HEK293T (cell line): ENCODE measurements around the gene MCTP2.

Experiments used
- ELF4 ChIP-seq: fragments of 450-650 bp; IDR thresholded peaks from 2 replicates; pipeline ENCODE4 v1.6.1; 2017; ENCODE audit warnings: antibody characterized with exemption
- L3MBTL2 ChIP-seq: fragments of 450-650 bp; conservative IDR thresholded peaks from 2 replicates; pipeline ENCODE4 v1.6.1; 2016; ENCODE audit warnings: mild to moderate bottlenecking
- SP1 ChIP-seq: fragments of 450-650 bp; IDR thresholded peaks from 2 replicates; pipeline ENCODE4 v1.6.1; 2017
- SUZ12 ChIP-seq: fragments of 450-650 bp; IDR thresholded peaks from 2 replicates; pipeline ENCODE4 v1.6.1; 2016; ENCODE audit warnings: mild to moderate bottlenecking
- TARDBP ChIP-seq: fragments of 450-650 bp; IDR thresholded peaks from 2 replicates; pipeline ENCODE4 v1.6.1; 2016
- ZNF384 ChIP-seq: fragments of 450-650 bp; IDR thresholded peaks from 2 replicates; pipeline ENCODE4 v1.6.1; 2016
- TF ChIP-seq, protein P1 (sequence below): fragments of 450-650 bp; IDR thresholded peaks from 2 replicates; pipeline ENCODE4 v1.6.1; 2016

DNA sequence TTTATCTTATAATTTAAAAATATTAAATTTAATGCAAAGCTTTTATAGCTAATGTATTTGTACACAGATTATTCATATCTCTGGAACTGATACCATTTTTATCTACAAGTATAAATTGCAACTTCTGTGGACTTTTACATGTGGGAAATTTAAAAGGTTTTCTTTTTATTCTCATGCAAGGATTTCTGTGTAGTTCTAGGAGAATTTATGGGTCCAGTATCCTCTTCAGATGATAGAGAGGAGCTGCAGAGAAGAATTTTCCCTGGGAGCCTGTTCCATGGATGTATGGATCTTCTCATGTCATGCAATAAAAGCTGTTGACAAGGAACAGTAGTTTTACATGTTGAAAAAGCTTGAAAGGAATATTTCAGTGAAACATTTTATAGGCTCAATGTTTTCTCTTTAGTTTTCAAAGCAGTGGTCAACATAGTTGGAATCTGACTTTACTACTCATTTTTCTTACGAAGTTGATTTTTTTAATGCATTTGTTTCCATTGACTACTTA, 119.7 kb downstream of the MCTP2 start:
- no peak for TF ChIP-seq TARDBP
- TF ChIP-seq, protein P1, sequence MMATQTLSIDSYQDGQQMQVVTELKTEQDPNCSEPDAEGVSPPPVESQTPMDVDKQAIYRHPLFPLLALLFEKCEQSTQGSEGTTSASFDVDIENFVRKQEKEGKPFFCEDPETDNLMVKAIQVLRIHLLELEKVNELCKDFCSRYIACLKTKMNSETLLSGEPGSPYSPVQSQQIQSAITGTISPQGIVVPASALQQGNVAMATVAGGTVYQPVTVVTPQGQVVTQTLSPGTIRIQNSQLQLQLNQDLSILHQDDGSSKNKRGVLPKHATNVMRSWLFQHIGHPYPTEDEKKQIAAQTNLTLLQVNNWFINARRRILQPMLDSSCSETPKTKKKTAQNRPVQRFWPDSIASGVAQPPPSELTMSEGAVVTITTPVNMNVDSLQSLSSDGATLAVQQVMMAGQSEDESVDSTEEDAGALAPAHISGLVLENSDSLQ, result no peak
- no peak for TF ChIP-seq L3MBTL2
- TF ChIP-seq ELF4, result no peak
- TF ChIP-seq SUZ12, result no peak
- TF ChIP-seq ZNF384, result no peak
- TF ChIP-seq SP1, result no peak
